HEK293 (cell line): ENCODE results near the gene ARHGEF7.

Experiments used
- CTCF ChIA-PET: fragments of 350-600 bp; formaldehyde crosslinking; extraction: SDS; loops from one replicate; lab custom pipeline; 2021; ENCODE audit warnings: antibody characterized with exemption; lab: Yijun Ruan, JAX
- POLR2A ChIA-PET: fragments of 300-600 bp; formaldehyde crosslinking; extraction: SDS; loops from one replicate; lab custom pipeline; 2020; ENCODE audit warnings: antibody characterized with exemption, inconsistent platforms; lab: Yijun Ruan, JAX
- H3K27ac ChIP-seq: fragments of 200-500 bp; sonication (Bioruptor generic); 2 replicates; pipeline ENCODE4 v1.5.1; 2014; ENCODE audit warnings: low read depth, low read length, control low read depth, inconsistent platforms; ENCODE audit errors: extremely low read depth
- H3K36me3 ChIP-seq, 2 experiments: fragments of 200-500 bp in 1 of 2; sonication (Bioruptor generic) in 1 of 2; 1 replicate in 1 of 2; 2 replicates in 1 of 2; pipeline ENCODE4 v1.5.1; 2014 to 2017; ENCODE audit warnings: inconsistent platforms in 2 of 2, low read length in 2 of 2; ENCODE audit not compliant: control insufficient read depth in 2 of 2, insufficient read depth in 1 of 2
- H3K4me1 ChIP-seq: fragments of 200-500 bp; sonication (Bioruptor generic); 2 replicates; pipeline ENCODE4 v1.5.1; 2014; ENCODE audit warnings: mild to moderate bottlenecking, low read length, inconsistent platforms; ENCODE audit not compliant: control insufficient read depth, insufficient read depth
- H3K4me3 ChIP-seq: 2 replicates; pipeline ENCODE4 v1.5.1; 2011; ENCODE audit warnings: low read depth, mild to moderate bottlenecking, control low read depth, low read length, moderate library complexity
- H3K9me3 ChIP-seq: fragments of 200-500 bp; sonication (Bioruptor generic); 2 replicates; pipeline ENCODE4 v1.5.1; 2014; ENCODE audit warnings: low read depth, low read length, inconsistent platforms; ENCODE audit not compliant: control insufficient read depth, insufficient read depth
- KLF16 ChIP-seq: fragments of 450-650 bp; formaldehyde crosslinking; IDR thresholded peaks from 2 replicates; pipeline ENCODE4 v1.5.1; 2017; ENCODE audit warnings: missing biosample characterization, missing genetic modification characterization
- PRDM1 ChIP-seq: fragments of 450-650 bp; formaldehyde crosslinking; IDR thresholded peaks from 2 replicates; pipeline ENCODE4; 2016; ENCODE audit warnings: missing biosample characterization, missing genetic modification characterization
- YY1 ChIP-seq: fragments of 450-650 bp; formaldehyde crosslinking; IDR thresholded peaks from 2 replicates; pipeline ENCODE4 v1.5.1; 2018; ENCODE audit warnings: missing biosample characterization, missing genetic modification characterization
- ZBTB8A ChIP-seq: fragments of 450-650 bp; formaldehyde crosslinking; IDR thresholded peaks from 2 replicates; pipeline ENCODE4 v1.5.1; 2016; ENCODE audit warnings: missing biosample characterization, missing genetic modification characterization
- ZFP3 ChIP-seq: fragments of 450-650 bp; formaldehyde crosslinking; IDR thresholded peaks from 2 replicates; pipeline ENCODE4 v1.5.1; 2016; ENCODE audit warnings: low read depth, missing biosample characterization, missing genetic modification characterization
- ZIC2 ChIP-seq: fragments of 450-650 bp; formaldehyde crosslinking; IDR thresholded peaks from 2 replicates; pipeline ENCODE4 v1.5.1; 2016; ENCODE audit warnings: missing biosample characterization, missing genetic modification characterization
- ZNF146 ChIP-seq: fragments of 450-650 bp; formaldehyde crosslinking; IDR thresholded peaks from 2 replicates; pipeline ENCODE4 v1.5.1; 2016; ENCODE audit warnings: missing biosample characterization, missing genetic modification characterization
- ZNF169 ChIP-seq: fragments of 450-650 bp; formaldehyde crosslinking; IDR thresholded peaks from 2 replicates; pipeline ENCODE4 v1.5.1; 2016; ENCODE audit warnings: missing biosample characterization, missing genetic modification characterization
- ZNF184 ChIP-seq: fragments of 450-650 bp; IDR thresholded peaks from 2 replicates; pipeline ENCODE4 v1.5.1; 2018; ENCODE audit warnings: missing biosample characterization, mild to moderate bottlenecking, missing genetic modification characterization
- ZNF239 ChIP-seq: fragments of 450-650 bp; formaldehyde crosslinking; IDR thresholded peaks from 2 replicates; pipeline ENCODE4 v1.5.1; 2016; ENCODE audit warnings: missing biosample characterization, missing genetic modification characterization
- ZNF266 ChIP-seq: fragments of 450-650 bp; formaldehyde crosslinking; IDR thresholded peaks from 2 replicates; pipeline ENCODE4 v1.5.1; 2016; ENCODE audit warnings: missing biosample characterization, missing genetic modification characterization, low read depth
- ZNF48 ChIP-seq: fragments of 450-650 bp; formaldehyde crosslinking; IDR thresholded peaks from 2 replicates; pipeline ENCODE4 v1.5.1; 2016; ENCODE audit warnings: missing biosample characterization, missing genetic modification characterization
- ZNF791 ChIP-seq: fragments of 450-650 bp; formaldehyde crosslinking; IDR thresholded peaks from 2 replicates; pipeline ENCODE4 v1.5.1; 2016; ENCODE audit warnings: missing biosample characterization, missing genetic modification characterization
- ZNF830 ChIP-seq: fragments of 450-650 bp; IDR thresholded peaks from 2 replicates; pipeline ENCODE4 v1.5.0; 2018; ENCODE audit warnings: missing biosample characterization, missing genetic modification characterization, low read depth, mild to moderate bottlenecking, moderate library complexity
- ZSCAN23 ChIP-seq: fragments of 450-650 bp; formaldehyde crosslinking; IDR thresholded peaks from 2 replicates; pipeline ENCODE4 v1.5.1; 2016; ENCODE audit warnings: missing biosample characterization, missing genetic modification characterization
- TF ChIP-seq, protein P1 (sequence below): fragments of 450-650 bp; formaldehyde crosslinking; IDR thresholded peaks from 2 replicates; pipeline ENCODE4 v1.5.1; 2016; ENCODE audit warnings: missing biosample characterization, missing genetic modification characterization
- TF ChIP-seq, protein P2 (sequence below): fragments of 450-650 bp; IDR thresholded peaks from 2 replicates; pipeline ENCODE4 v1.5.1; 2018; ENCODE audit warnings: missing biosample characterization, mild to moderate bottlenecking, missing genetic modification characterization
- TF ChIP-seq, protein P3 (sequence below): fragments of 450-650 bp; formaldehyde crosslinking; IDR thresholded peaks from 2 replicates; pipeline ENCODE4 v1.5.1; 2016; ENCODE audit warnings: missing biosample characterization, missing genetic modification characterization
- TF ChIP-seq, protein P4 (sequence below): IDR thresholded peaks from 2 replicates; pipeline ENCODE4 v1.6.1; 2011; ENCODE audit warnings: mild to moderate bottlenecking, low read depth, low read length, borderline replicate concordance
- TF ChIP-seq, protein P5 (sequence below): fragments of 450-650 bp; formaldehyde crosslinking; IDR thresholded peaks from 2 replicates; pipeline ENCODE4 v1.5.1; 2016; ENCODE audit warnings: missing biosample characterization, missing genetic modification characterization

ARHGEF7 gene

DNA sequence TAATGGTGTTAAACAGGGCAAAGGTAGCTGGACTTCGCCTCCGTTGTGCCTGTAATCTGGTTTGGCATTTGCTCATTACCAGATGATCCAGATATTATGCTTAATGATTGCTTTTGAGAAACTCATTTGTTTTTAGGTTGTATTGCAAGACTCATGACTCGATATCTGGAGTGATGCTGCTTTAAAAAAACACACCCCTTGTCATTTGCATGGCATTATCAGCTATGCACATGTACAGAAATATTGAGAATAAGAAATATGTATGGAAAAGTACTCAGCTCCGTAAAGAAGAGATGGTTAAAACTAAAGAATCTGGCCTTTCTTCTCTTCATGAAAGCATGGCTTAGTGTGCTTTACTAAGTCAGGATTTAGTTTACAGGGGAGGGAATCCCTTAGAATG lies 95.0 kb downstream of the ARHGEF7 start (continued):
- TF ChIP-seq, protein P1, sequence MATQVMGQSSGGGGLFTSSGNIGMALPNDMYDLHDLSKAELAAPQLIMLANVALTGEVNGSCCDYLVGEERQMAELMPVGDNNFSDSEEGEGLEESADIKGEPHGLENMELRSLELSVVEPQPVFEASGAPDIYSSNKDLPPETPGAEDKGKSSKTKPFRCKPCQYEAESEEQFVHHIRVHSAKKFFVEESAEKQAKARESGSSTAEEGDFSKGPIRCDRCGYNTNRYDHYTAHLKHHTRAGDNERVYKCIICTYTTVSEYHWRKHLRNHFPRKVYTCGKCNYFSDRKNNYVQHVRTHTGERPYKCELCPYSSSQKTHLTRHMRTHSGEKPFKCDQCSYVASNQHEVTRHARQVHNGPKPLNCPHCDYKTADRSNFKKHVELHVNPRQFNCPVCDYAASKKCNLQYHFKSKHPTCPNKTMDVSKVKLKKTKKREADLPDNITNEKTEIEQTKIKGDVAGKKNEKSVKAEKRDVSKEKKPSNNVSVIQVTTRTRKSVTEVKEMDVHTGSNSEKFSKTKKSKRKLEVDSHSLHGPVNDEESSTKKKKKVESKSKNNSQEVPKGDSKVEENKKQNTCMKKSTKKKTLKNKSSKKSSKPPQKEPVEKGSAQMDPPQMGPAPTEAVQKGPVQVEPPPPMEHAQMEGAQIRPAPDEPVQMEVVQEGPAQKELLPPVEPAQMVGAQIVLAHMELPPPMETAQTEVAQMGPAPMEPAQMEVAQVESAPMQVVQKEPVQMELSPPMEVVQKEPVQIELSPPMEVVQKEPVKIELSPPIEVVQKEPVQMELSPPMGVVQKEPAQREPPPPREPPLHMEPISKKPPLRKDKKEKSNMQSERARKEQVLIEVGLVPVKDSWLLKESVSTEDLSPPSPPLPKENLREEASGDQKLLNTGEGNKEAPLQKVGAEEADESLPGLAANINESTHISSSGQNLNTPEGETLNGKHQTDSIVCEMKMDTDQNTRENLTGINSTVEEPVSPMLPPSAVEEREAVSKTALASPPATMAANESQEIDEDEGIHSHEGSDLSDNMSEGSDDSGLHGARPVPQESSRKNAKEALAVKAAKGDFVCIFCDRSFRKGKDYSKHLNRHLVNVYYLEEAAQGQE (tag by site-specific recombination): no peak
- TF ChIP-seq YY1 (tag by site-specific recombination): no peak

DNA sequence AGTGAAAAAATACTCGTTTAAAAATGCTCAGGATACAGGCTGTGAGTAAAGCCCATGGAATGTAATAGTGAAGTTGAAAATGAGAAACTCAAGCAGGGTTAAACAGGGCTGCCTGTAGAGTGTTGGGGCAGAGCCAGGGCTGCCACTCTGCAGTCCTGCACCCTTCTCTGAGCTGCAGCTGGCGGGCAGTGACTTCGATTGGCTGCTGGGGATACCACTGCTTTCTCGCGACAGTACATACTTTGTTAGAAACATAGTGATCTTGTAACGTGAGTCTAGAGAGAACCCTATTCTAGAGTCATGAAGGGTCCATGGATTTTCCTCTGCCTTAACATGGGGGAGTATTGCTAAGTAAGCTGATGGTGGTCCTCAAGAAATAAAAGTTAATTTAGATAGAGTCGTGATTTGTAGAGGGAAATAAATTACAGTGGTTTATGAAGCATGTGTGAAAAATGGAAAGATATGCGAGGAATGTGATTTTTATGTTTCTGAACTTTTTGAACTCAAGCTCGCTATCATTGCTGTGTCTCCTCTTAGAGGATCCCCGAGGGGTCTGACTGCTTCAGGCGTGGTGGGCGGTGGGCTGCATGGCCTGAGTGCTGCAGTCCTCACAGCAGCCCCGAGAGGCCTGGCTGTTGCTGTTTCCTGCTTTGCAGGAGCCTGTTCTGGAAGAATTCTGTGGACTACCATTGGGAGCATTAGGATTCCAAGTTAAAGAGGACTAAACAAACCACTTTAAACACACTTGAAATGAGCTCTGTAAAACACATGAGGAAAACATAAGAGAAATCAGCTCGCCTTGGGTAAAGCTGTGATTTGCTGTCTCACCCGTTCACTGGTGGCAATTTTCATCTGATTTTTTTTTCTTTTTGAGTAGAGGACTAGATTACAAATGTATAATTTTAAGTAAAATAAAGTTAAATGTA lies 95.7 kb downstream of the ARHGEF7 start:
- H3K27ac ChIP-seq: no peak overlapping the region
- TF ChIP-seq PRDM1 (tag by site-specific recombination): peak; percentile 59; the same call in 1 of the 2 replicates
- no peak for TF ChIP-seq ZNF169 (tag by site-specific recombination)
- TF ChIP-seq ZIC2 (tag by site-specific recombination): peak; percentile 21; the same call in 1 of the 2 replicates
- no peak for TF ChIP-seq ZNF48 (tag by site-specific recombination)
- TF ChIP-seq, protein P2, sequence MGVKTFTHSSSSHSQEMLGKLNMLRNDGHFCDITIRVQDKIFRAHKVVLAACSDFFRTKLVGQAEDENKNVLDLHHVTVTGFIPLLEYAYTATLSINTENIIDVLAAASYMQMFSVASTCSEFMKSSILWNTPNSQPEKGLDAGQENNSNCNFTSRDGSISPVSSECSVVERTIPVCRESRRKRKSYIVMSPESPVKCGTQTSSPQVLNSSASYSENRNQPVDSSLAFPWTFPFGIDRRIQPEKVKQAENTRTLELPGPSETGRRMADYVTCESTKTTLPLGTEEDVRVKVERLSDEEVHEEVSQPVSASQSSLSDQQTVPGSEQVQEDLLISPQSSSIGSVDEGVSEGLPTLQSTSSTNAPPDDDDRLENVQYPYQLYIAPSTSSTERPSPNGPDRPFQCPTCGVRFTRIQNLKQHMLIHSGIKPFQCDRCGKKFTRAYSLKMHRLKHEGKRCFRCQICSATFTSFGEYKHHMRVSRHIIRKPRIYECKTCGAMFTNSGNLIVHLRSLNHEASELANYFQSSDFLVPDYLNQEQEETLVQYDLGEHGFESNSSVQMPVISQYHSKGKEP (tag by site-specific recombination): 0 out of 2 replicates have a peak, but pooled peaks have one; percentile 67
- TF ChIP-seq ZNF791 (tag by site-specific recombination): no peak
- no peaks in the 10 kb centered on the region for H3K9me3 ChIP-seq
- ChIA-PET POLR2A (no interaction called here), CTCF (interaction anchor here (0.6 to 1.1 kb wide), 4 partner anchors 26 to 1233 kb away, joined by 3 read pairs; no protein-coding TSS in a partner anchor)
- no peaks in the 10 kb centered on the region for H3K36me3 ChIP-seq
- H3K4me1 ChIP-seq: no peaks in the 10 kb centered on the region
- no peak overlapping the region for H3K4me3 ChIP-seq

DNA sequence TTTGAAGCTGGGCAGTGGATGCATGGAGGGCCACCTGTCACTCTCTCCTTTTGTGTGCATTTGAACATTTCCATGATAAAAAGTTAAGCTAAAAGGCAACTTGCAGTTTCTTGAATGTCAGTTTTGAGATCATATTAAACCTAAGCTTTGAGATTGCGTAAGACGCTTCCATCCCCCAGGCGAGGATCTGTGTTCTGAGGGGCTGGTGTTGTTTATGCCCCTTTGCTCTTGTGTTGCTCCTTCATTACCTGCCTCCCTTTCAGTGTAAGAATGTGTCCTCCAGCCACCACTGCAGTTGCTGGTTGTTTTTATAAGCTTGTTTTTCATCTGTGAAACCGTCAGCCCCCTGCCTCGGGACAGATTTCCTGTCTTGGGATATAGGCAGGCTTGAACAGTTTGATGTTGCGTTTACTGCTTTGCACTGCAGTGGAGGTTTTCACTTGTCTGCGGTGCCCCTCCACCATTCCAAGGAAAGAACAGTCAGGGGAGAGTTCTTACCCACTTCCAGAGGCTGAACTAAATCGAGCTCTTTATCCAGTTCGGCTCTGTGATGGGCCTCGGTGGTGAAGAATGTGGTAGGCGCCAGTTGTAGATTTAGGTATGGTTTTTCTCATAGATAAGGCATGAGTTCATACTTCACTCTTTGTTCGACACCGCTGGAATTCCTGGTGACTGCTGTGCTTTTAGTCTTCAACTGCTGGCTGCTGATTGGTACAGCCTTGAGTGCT lies 96.8 kb downstream of the ARHGEF7 start:
- no peak overlapping the region for H3K27ac ChIP-seq
- H3K4me1 ChIP-seq: no peaks in the 10 kb centered on the region
- H3K36me3 ChIP-seq: no peaks in the 10 kb centered on the region
- ChIA-PET CTCF (interaction anchor here (0.6 to 1.1 kb wide), 2 partner anchors 144 to 411 kb away, joined by 3 to 4 read pairs; no protein-coding TSS in a partner anchor), POLR2A (no interaction called here)
- no peak overlapping the region for H3K4me3 ChIP-seq
- no peaks in the 10 kb centered on the region for H3K9me3 ChIP-seq
- TF ChIP-seq ZNF146 (tag by site-specific recombination): no peak
- no peak for TF ChIP-seq ZBTB8A (tag by site-specific recombination)
- TF ChIP-seq, protein P3, sequence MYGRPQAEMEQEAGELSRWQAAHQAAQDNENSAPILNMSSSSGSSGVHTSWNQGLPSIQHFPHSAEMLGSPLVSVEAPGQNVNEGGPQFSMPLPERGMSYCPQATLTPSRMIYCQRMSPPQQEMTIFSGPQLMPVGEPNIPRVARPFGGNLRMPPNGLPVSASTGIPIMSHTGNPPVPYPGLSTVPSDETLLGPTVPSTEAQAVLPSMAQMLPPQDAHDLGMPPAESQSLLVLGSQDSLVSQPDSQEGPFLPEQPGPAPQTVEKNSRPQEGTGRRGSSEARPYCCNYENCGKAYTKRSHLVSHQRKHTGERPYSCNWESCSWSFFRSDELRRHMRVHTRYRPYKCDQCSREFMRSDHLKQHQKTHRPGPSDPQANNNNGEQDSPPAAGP (tag by site-specific recombination): no peak
- no peak for TF ChIP-seq ZNF184 (tag by site-specific recombination)
- TF ChIP-seq YY1 (tag by site-specific recombination): no peak
- TF ChIP-seq, protein P4, sequence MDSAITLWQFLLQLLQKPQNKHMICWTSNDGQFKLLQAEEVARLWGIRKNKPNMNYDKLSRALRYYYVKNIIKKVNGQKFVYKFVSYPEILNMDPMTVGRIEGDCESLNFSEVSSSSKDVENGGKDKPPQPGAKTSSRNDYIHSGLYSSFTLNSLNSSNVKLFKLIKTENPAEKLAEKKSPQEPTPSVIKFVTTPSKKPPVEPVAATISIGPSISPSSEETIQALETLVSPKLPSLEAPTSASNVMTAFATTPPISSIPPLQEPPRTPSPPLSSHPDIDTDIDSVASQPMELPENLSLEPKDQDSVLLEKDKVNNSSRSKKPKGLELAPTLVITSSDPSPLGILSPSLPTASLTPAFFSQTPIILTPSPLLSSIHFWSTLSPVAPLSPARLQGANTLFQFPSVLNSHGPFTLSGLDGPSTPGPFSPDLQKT: no peak
- no peak for TF ChIP-seq ZSCAN23 (tag by site-specific recombination)
- no peak for TF ChIP-seq KLF16 (tag by site-specific recombination)
- no peak for TF ChIP-seq ZFP3 (tag by site-specific recombination)
- no peak for TF ChIP-seq ZNF266 (tag by site-specific recombination)
- no peak for TF ChIP-seq ZNF239 (tag by site-specific recombination)
- TF ChIP-seq, protein P5, sequence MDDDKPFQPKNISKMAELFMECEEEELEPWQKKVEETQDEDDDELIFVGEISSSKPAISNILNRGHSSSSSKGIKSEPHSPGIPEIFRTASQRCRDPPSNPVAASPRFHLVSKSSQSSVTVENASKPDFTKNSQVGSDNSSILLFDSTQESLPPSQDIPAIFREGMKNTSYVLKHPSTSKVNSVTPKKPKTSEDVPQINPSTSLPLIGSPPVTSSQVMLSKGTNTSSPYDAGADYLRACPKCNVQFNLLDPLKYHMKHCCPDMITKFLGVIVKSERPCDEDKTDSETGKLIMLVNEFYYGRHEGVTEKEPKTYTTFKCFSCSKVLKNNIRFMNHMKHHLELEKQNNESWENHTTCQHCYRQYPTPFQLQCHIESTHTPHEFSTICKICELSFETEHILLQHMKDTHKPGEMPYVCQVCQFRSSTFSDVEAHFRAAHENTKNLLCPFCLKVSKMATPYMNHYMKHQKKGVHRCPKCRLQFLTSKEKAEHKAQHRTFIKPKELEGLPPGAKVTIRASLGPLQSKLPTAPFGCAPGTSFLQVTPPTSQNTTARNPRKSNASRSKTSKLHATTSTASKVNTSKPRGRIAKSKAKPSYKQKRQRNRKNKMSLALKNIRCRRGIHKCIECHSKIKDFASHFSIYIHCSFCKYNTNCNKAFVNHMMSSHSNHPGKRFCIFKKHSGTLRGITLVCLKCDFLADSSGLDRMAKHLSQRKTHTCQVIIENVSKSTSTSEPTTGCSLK (tag by site-specific recombination): no peak
- no peak for TF ChIP-seq ZNF830 (tag by site-specific recombination)
